Activated T-cell treated with anti-CD3 and anti-CD28 coated beads for 1 hour (primary cell): Measurements from ENCODE around the gene GJC1.
A peak's percentile ranks its signal among the peaks of the same experiment; 100 is the strongest.

Experiments
- DNase-seq: peaks from one replicate; pipeline ENCODE4 v3.0.0-alpha.2; 2020; ENCODE audit warnings: low read depth

The GJC1 gene

DNA sequence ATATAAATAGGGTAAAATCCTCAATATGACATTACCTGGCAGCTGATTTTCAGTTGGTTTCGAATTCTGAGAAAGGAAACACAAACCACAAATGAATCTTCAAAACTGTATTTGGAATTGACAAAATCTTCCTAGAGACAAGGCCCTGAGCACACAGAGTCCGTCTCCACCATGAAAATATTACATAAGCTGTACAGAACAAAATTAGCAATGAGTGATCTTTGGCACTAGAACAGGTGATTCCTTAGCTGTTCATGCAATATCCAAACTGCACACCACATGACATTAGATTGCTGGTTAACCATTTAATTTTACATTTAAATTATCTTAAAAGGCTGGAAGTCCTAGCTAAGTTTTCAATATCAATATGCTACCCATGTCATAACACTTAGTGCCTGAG is 31.7 kb downstream of the GJC1 start:
- no peak for DNase-seq

DNA sequence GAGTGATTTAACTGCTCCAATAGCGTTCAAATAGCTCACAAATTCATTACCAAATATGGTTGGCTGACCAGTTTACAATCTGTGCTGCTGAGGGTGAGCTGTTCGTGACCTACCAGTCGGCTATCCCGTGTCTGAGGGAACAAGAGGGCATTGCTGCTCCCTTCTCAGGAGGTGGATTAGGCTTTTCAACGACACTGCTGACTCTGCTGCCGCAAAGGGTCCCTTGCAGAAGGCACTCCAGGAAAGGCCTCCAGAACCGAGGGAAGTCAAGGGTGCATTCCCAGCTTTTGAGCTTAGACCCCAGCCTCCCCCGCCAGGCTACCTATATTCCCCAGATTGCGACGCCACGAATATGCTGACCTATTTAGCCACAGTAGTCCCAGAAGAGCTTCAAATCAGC is 32.3 kb downstream of the GJC1 start:
- no peak for DNase-seq

DNA sequence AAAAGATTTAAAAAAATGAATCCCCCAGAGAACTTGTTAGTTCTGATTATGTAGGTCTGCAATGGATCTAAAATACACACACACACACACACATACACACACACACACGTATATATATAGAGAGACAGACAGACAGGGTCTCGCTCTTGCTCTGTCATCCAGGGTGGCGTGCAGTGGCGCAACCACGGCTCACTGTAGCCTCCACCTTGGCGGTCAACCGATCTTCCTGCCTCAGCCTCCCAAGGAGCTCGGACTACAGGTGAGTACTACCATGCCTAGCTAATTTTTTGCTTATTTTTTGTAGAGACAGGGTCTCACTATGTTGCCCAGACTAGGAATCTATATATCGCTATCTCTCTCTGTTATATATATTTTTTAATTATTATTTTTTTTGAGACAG is 33.4 kb downstream of the GJC1 start:
- no peak for DNase-seq

DNA sequence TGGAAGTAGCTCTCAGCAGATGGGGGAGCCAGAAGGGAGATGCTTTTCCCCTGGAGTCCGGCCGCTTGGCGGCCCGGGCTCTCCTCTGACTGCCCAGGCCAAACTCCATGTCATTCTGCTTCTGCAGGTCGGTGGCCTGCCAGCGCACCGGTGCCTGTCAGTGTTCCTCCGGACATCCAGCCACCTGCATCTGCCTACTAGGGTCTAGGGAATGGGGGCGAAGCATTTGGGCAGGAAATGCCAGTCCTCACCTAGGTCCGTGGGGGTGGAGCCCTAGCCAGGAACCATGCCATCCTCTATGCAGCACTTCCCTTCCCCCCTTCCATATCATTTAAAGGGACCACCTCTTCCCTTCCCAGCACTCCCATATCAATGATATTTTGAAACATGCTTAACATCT is 34.2 kb downstream of the GJC1 start:
- no peak for DNase-seq

DNA sequence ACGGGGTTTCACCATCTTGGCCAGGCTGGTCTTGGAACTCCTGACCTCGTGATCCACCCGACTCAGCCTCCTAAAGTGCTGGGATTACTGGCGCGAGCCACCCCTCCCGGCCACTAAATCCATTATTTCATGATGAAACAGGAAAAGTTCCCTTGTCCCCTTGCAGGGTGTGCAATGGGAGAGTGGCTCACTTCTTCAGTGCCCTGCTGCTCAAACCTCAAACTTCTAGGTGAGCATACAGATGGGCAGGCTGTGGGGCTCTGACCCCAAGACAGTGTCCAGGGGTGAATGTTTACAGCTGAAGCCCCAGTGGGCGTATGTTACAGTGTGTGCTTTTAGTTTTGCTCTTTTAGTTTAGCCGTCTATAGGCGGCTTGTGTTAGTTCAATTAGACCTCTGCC is 34.7 kb downstream of the GJC1 start:
- DNase-seq, result no peak

DNA sequence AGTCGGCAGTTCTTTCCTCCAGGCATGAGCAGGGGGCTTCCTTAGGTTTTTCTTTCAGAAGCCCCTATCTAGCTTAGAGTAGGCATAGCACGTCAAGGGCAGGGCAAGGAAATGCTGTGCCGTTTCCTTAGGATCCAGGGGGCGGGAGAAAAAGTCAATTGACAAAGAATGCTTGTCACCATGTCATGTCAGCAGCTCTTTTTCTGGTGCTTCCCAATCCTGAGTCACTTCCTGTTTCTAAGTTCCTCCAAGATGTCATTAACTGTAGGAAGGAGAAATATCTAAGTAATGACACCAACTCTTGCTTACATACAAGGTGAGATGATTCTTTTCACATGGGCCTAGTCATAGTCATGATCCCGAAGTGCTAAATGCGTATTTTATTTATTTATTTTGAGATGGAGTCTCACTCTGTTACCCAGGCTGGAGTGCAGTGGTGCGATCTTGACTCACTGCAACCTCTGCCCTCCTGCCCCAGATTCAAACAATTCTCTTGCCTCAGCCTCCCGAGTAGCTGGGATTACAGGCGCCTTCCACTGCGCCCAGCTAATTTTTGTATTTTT is 35.2 kb downstream of the GJC1 start:
- no peak for DNase-seq

DNA sequence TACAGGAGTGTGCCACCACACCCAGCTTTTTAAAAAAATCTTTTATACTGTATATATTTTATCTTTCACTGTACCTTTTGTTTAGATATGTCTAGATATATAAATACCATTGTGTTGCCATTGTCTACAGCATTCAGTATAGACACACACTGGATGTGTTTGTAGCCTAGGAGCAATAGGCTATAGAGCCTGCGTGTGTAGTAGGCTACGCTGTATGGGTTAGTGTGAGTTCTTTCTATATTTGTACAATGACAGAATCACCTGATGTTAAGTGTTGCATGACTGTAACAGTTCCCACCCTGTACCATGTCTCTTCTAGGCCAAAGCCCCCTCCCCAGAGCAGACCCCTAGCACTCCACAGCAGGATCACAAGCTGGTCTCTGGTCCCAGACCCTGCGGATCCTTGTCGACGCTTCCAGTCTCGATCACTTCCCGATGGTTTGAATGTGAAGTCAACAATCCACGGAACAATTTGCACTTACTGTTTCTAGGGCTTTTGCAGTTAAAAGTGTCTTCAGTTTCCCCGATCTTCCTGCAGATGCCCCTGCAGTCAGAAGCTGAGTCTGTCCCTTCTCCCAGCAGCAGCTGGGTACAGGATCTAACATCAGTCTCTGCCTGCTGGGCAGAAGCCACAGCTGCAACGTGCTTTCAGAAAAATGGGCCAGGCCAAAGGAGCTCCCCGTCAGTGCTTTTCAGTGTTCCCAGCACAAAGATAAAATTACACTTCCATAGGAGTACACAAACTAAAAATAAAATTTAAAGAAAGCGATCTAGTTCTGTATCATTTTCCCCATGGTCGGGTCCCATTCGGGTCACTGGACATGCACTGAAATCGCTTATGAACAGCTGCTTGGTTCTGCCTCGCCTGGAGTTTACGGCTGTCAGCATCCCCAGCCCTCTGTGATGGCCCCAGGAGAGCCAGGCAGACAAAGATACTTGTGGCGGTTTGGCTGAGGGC is 35.9 kb downstream of the GJC1 start:
- no peak for DNase-seq

DNA sequence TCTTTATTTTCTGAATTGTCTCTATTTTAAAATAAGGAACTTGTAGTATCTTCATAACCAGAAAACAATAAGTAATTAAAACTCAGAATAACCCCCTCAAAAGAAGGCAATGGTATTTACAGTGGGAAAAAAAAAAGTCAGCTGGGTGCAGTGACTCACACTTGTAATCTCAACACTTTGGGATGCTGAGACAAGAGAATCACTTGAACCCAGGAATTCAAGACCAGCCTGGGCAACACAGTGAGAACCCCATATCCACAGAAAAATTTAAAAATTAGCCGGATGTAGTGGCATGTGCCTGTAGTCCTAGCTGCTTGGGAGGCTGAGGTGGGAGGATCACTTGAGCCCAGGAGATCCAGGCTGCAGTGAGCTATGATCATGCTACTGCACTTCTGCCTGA is 37.8 kb downstream of the GJC1 start:
- no peak for DNase-seq

DNA sequence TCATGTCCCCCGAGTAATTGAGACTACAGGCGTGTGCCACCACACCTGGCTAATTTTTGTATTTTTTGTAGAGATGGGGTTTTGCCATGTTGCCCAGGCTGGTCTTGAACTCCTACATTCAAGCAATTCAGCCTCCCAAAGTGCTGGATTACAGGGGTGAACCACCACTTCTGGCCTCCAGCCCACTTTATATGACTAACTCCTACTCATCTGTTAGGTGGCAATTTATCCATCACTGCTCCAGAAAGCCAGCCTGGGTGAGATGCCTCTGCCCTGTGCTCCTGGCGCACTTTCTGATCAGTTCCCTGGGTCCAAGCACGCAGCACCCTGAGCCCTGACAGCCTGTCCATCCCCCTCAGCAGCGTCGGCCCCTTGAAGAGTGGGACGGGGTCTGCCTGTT is 41.9 kb downstream of the GJC1 start:
- no peak for DNase-seq

DNA sequence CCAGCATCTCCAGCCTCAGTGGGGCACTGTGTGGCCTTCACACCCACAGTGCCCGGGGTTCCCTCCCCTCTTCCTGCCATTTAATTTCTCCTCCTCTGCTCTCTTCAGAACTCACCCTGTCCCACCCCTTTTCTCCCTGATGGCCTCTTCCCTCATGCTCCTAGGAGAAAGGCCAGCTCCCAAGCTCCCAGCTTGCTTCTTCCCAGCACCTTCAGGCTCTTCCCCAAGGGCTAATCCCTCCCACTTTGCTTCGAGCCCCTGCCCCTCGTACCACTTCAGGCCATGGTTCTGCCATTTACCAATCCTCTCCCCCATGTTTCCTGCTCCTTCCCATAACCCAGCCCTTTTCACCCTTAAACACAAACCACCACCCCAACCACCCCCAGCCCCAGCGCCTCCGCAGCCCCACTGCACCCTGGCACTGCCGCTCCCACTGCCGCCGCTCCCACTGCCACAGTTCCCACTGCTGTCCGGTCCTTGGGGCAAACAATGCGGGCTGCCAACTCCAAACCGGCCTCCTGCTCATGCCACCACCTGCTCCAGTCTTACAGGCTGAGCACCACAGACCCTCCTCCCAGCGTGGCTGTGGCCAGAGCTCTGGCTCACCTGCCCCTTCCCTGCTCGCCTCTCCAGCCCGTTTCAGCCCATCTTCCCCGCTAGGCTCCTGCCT is 42.7 kb downstream of the GJC1 start:
- DNase-seq, result no peak

DNA sequence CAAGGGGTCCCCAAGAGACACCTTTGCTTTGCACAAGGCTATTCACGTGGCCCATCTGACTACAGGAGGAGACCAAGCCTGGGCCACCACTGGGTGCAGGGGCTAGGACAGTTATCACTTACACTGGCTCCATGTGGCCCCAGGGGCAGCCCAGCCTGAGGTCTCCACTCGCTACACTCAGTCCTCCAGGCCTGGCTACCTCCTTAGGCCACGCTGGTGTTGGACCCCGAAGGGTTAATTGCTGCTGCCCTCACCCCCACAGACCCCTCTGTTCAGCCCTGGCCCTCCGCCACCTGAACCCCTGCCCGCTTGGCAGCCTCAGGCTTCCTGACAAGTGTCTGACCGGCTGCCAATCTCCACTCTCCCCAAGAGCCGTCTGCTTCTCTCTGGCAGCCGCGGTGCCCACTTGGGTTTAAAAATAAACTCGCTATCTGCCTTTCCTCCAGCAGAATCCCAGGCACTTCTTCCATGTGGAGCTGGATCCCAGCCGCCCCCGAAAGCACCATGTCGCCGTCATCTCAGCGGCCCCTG is 43.5 kb downstream of the GJC1 start:
- no peak for DNase-seq

DNA sequence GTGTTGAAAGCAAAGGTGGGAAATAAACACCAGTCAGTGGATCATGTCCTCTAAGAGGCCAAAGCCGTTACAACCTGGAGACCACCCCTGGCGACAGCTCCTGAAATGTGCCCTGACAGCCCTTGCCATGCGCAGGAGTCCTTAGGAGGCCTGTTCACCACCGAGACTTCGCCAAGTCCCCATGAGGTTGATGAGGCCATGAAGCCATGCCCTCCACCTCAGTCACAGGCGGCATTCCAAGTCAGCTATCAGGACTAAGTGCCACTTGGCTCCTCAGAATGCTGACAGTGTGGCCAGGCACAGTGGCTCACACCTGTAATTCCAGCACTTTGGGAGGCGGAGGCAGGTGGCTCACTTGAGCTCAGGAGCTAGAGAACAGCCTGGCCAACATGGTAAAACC is 44.2 kb downstream of the GJC1 start:
- no peak for DNase-seq

DNA sequence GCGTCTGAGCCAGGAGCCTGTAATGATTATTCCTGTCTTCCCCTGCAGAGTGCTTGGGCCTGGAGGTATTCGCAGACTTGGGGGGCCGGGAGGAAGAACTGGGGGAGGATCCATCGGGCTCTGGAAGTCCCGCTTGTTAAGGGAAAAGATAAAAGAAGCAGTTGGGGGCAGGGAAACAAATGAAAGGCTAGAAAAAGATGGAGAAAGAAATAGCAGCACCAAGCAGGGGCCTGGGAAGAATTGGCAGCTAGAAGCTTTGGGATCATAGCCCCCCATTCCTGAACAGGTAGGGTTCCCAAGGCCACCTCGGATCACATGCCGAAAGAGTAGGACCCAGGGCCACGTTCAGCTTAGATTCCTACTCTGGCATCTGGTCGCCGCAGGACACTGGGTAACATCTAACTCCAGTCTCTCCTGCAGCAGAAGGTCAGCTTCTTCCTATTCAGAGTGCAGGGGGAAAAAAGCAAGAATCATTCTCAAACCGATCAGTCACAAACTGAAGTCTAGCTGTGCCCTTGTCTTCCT is 47.7 kb downstream of the GJC1 start:
- no peak for DNase-seq

DNA sequence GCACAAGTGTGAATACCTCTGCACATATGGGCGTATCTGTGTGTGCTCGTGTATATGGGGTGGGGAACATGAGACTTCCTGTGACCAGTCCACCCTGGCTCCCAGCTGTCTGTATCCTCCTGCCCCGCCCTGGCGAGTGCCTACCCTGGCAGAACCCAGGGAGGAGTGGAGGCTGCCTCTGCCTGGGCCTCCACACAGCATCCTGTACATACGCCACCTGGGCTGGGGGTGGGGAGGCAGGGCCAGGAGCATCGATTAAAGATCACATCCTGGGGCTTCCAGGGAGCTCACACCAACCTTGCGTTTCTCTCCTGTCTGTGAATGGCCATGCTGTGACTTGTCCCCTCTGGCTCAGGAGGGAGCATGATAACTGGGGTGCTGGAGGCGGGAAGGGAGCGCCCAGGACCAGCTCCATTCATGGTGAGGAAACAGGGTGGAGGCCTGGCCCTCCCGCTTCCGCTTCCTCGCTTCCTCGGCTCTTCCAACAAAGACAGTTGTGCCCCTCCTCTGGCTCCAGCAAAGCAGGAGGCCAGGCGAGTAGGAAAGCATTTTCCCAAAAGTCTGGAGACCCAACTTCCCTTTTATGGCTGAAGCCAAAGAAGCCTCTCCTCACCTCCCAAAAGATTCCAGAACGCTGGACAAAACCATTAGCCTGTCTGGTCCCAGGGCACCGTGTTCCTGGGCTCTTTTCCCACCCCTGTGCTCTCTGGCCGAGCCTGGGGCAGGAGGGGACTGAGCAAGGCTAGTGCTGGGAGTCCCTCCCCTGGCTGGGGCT is 48.3 kb downstream of the GJC1 start:
- no peak for DNase-seq

DNA sequence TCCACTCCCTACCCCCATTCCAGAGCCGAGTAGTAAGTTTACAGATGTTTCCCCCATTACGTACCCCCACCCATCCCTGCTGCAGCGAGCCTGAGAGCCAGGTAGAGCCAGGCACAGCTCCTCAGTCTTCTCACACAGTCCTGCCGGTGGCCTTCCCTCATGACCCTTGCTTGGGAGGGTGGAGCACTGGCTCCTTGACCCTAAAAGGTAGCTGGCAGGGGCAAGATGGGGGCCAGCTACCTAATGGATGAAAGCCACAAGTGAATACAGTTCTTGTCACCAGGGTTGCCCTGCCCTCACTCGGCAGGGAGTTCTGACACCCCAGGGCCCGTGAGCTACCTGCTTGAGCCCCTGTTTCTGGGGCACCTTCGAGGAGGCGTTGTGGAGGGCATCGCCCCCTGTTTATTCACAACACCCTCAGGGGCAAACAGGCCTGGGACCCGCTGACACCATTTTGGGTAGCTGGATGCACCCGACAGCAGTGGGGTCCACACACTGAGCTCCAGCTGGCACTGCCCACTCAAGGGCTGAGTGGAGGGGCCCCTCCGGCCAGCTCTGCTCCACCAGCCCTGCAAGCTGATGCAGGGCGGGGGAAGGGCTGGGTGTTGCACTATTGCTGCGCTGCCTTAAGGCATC is 49.1 kb downstream of the GJC1 start:
- no peak for DNase-seq

DNA sequence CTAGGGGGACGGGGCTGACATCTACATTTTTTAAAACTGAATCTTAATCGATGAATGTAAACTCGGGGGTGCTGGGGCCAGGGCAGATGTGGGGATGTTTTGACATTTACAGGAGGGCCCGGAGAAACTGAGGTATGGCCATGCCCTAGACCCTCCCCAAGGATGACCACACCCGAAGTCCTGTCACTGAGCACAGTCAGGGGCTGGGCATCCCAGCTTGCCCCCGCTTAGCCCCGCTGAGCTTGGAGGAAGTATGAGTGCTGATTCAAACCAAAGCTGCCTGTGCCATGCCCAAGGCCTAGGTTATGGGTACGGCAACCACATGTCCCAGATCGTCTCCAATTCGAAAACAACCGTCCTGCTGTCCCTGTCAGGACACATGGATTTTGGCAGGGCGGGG is 49.9 kb downstream of the GJC1 start:
- no peak for DNase-seq

DNA sequence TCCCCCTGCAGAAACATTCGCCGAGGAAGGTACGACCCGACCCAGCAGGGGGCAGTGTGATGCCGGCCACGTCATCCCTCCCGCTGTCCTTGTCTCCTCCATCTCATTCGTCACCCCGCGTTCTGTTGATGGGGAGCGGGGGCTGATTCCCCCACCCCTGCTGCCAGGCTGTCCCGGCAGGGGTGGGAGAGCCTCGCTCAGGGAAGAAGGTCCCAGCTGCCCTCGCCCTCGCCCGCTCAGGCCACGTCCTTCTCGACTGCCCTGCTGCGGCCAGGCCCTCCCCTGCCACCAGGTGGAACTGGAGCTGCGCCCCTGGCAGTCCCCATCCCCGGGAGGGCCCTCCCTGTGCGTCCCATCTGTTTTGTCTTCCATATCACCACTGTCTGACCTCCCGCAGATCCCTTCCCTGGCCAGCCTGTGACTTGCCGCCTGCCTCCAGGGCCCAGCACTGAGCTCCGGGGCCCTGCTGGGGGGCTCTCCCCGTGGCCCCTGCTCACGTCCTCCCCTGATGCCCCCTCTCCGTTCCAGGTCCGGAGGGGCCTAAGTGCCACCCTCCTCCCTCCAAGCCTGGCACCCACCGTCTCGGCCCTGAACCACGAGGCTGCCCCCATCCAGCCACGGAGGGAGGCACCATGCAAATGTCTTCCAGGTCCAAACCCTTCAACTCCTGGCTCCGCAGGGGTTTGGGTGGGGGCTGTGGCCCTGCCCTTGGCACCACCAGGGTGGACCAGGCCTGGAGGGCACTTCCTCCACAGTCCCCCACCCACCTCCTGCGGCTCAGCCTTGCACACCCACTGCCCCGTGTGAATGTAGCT is 50.7 kb downstream of the GJC1 start:
- peak; percentile 74 for DNase-seq

DNA sequence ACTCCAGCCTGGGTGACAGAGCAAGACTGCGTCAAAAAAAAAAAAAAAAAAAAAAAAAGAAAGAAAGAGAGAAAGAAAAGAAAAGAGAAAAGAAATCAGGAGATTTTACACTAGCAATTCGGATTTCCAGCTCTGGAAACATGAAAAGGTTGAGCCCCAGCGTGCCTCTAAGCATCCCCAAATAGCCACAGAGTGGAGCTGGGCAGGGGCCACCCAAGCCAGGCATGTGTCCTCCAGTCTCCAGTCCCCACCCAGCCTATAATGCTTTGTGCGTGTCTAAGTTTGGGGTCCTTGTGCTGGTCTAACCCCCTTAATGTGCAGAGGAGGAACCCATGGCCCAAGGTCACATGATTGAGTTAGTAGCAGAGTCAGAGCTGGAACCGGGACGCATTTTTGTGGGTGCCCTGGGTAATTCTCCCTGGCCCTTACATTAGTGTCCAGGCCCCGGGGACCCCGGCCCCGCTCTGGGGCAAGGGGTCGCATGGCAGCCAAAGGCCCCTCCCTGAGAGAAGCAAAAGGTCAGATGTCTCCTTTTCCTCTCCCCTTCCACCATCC is 51.4 kb downstream of the GJC1 start:
- DNase-seq, result no peak

DNA sequence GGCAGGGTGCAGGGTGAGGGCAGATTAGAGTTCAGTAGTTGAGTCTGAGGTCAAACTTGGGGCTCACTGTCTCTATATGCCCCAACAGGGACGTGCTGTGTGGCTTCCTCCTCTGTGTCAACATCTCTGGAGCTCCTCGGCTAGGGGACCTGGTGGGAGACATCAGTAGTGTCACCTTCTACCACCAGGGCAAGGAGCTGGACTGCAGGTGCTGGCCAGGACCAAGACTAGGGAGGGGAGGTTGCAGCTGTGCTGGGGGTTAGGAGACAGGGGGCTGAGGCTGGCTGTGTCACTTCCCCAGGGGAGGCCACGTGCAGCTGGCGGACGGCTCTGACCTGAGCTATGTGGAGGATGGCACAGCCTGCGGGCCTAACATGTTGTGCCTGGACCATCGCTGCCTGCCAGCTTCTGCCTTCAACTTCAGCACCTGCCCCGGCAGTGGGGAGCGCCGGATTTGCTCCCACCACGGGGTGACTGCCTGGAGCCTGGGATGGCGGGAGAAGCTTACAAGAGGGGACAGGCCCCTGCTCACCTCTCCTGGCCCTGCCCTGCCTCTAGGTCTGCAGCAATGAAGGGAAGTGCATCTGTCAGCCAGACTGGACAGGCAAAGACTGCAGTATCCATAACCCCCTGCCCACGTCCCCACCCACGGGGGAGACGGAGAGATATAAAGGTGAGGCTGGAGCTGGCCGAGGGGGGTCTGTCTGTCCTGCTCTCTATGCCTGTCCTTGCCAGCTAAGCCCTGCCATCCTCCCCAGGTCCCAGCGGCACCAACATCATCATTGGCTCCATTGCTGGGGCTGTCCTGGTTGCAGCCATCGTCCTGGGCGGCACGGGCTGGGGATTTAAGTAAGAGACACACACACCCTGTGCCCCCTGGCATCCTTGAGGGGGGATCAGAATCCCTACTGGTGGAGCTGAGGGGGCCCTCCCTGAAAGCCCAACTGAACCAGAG is 52.4 kb downstream of the GJC1 start:
- no peak for DNase-seq
